Karpas-422 (cell line): ENCODE measurements around the gene PLXNB2. TPM values are rescaled to one million over a fixed set of nuclear protein-coding genes. Genes with fewer than 3 reads are reported as not detected.

Experiments used
- DNase-seq: peaks from one replicate; pipeline ENCODE4 v3.0.0-alpha.2; 2015
- H2AFZ ChIP-seq: fragments of 200-600 bp; sonication (generic); 2 replicates; pipeline ENCODE4 v1.6.1; 2014; ENCODE audit warnings: antibody characterized with exemption, low read length, mixed read lengths
- H3K27ac ChIP-seq: fragments of 200-600 bp; sonication (generic); 2 replicates; pipeline ENCODE4 v1.5.1; 2014; ENCODE audit warnings: mild to moderate bottlenecking, low read length, moderate library complexity
- H3K27me3 ChIP-seq: fragments of 200-600 bp; sonication (generic); 2 replicates; pipeline ENCODE4 v1.6.1; 2014; ENCODE audit warnings: low read length, mixed read lengths
- H3K36me3 ChIP-seq: fragments of 200-600 bp; sonication (generic); 2 replicates; pipeline ENCODE4 v1.6.1; 2014; ENCODE audit warnings: low read length, mixed read lengths; ENCODE audit not compliant: insufficient read depth
- H3K4me1 ChIP-seq: fragments of 200-600 bp; sonication (generic); 2 replicates; pipeline ENCODE4 v1.6.1; 2014; ENCODE audit warnings: mild to moderate bottlenecking, low read length, mixed read lengths
- H3K4me2 ChIP-seq: fragments of 200-600 bp; sonication (generic); 2 replicates; pipeline ENCODE4 v1.6.1; 2014; ENCODE audit warnings: low read length, low read depth, mild to moderate bottlenecking; ENCODE audit not compliant: poor library complexity, severe bottlenecking
- H3K4me3 ChIP-seq: fragments of 200-600 bp; sonication (generic); 2 replicates; pipeline ENCODE4 v1.5.1; 2014; ENCODE audit warnings: mild to moderate bottlenecking, antibody characterized with exemption, low read length, mixed read lengths
- H3K79me2 ChIP-seq: fragments of 200-600 bp; sonication (generic); 2 replicates; pipeline ENCODE4 v1.6.1; 2014; ENCODE audit warnings: mild to moderate bottlenecking, low read length, mixed read lengths
- H3K9ac ChIP-seq: fragments of 200-600 bp; sonication (generic); 2 replicates; pipeline ENCODE4 v1.6.0; 2014; ENCODE audit warnings: low read length
- H3K9me2 ChIP-seq: fragments of 200-600 bp; sonication (generic), shearing (Covaris generic); replicated peaks from 2 replicates; pipeline ENCODE4 v1.6.0; 2014; ENCODE audit warnings: mild to moderate bottlenecking, low read length, moderate library complexity; ENCODE audit not compliant: insufficient read depth
- H3K9me3 ChIP-seq: fragments of 300-700, 200-600 bp; sonication (generic); 2 replicates; pipeline ENCODE4 v1.6.1; 2014; ENCODE audit warnings: low read length, mixed read lengths
- H4K20me1 ChIP-seq: fragments of 200-600 bp; sonication (generic); 2 replicates; pipeline ENCODE4 v1.6.1; 2014; ENCODE audit warnings: mild to moderate bottlenecking, antibody characterized with exemption, low read length, low read depth; ENCODE audit not compliant: insufficient read depth
- total RNA-seq: library from RNA; depleted of rRNA; stranded (reverse); fragments of >200 nt; shearing (Covaris generic); gene quantifications from 2 replicates; pipeline ENCODE4 v1.2.3, GENCODE V29; 2014; ENCODE audit warnings: low replicate concordance

The PLXNB2 gene
- total RNA-seq, 1 experiment from 2014 or later, result 2.6 TPM

DNA sequence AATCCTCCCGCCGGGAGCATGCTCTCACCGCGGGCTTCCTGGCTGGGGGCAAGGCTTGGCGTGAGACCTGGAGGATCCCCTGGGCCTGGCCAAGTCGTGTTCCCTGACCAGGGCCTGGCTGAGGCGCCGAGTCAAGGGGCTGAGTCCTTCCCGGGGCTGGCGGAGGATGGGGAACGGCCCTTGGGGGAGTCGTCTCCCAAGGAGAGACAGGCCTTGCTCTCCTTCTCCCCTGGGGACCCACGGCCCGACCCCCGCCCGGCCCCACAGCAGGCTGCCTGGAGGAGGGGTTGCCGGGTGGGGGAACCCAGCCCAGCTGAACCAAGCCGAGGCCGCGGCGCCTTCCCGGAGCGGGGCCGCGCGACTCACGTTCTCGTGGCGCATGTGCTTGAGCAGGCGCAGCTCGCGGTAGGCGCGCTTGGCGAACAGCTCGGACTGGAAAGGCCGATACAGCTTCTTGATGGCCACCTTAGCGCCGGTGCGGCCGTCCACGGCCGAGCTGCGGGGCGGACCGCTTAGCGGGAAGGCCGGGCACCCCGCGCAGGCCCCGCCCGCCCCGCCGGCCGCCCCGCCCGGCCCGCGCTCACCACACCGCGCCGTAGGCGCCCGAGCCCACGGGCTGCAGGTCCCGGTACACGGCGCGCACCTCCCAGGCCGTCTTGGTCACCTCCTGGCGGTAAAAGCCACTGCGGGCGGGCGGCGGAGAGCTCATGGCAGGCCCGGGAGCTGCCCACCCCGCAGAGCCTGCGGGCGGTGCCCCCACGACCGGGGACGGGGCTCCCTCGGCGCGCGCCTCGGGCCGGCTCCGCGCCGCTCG is 46.4 kb downstream of the PLXNB2 start:
- peaks cover 24% of the 10 kb centered on the region for H3K4me1 ChIP-seq
- H3K79me2 ChIP-seq, result peaks cover 25% of the 10 kb centered on the region
- peak overlapping the region; percentile 98 for H3K9ac ChIP-seq
- no peaks in the 10 kb centered on the region for H3K9me3 ChIP-seq
- H3K27ac ChIP-seq, result peak overlapping the region; percentile 79
- H3K9me2 ChIP-seq, result no peaks in the 10 kb centered on the region
- peak; percentile 84 for DNase-seq
- no peak overlapping the region for H2AFZ ChIP-seq
- peak overlapping the region; percentile 97 for H3K4me3 ChIP-seq
- no peaks in the 10 kb centered on the region for H3K27me3 ChIP-seq
- H3K36me3 ChIP-seq, result no peaks in the 10 kb centered on the region; the same call in 1 of the 2 replicates
- peak overlapping the region; percentile 99 for H3K4me2 ChIP-seq
- H4K20me1 ChIP-seq, result no peaks in the 10 kb centered on the region

DNA sequence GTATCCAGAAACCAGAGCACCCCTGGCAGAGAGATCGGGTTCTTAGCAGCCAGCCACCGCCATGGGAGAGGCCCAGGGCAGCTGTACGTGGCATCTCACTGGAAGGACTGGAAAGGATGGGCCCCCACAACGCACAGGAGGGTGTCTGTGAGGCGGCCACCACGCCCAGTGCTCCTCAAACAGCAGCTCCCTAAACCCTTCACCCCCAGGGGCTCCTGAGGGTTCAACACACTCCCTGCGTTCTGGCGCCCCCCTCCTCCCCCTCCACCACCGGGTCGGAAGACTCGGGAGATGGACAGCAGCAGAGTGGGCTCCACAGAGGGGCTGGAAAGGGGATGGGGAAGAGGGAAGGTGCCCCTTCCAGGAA is 47.0 kb downstream of the PLXNB2 start:
- Histone ChIP-seq H3K9me3 (no peaks in the 10 kb centered on the region), H3K27ac (peak overlapping the region; percentile 79), H3K4me1 (peaks cover 24% of the 10 kb centered on the region), H3K9ac (peak overlapping the region; percentile 98), H3K27me3 (no peaks in the 10 kb centered on the region), H3K79me2 (peaks cover 25% of the 10 kb centered on the region), H2AFZ (no peak overlapping the region), H4K20me1 (no peaks in the 10 kb centered on the region), H3K4me3 (peak overlapping the region; percentile 97), H3K9me2 (no peaks in the 10 kb centered on the region), H3K4me2 (peak overlapping the region; percentile 99), H3K36me3 (no peaks in the 10 kb centered on the region; the same call in 1 of the 2 replicates)
- peak; percentile 57 for DNase-seq

DNA sequence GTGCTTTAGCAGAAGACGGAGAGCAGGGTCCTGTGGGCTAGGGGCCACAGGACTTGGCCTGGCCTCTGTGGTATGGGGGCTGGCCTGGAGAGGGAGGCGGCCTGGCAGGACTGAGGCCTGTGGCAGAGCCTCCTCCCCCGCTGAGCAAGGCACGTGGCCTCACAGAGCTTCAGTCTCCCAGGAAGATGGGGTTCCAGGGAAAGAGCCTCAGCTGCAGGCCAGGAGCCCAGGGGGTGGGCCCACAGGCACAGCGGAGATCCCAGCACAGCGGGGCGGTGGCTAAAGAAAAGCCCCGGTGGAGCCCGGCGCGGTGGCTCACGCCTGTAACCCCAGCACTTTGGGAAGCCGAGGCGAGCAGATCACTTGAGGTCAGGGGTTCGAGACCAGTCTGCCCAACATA is 48.1 kb downstream of the PLXNB2 start:
- DNase-seq, result no peak

DNA sequence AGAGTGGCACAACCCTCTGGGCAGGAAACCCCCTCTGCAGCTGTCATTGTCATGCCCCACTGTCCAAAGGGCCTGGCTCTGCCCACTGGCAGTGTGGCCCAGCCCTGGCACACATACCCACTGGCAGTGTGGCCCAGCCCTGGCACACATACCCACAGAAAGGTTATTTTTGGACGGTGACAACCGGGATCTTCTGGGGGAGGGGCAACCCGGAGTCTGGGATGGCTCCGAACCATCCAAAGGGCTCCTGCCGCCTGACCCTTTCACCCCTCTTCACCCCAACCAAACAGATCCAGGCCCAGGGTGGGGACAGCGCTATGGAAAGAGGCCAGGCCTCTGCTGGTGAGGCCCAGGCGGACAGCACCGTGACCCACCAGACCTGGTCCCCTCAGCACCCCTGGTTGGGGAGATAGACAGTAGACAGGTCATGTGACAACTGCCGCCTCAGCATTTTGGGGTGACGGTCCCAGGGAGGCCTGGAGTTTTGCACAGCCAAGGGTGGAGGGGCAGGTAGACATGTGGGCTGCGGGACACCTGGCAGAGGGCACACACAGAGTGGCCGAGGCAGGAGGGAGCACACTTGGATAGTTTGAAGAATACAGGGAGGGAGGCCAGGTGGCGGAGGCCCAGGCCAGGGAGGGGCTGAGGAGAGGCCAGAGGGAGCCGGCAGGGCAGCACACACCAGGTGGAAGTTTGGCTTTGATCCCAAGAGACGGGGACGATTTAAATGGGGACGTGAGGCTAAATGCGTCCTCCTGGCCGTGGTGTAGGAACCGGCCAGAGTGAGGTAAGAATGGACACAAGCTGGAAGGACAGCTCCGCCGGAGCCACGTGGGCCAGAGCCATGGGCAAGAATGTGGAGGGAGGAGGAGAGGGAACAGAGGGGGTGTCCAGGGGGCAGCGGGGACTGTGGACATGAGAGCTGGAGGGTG is 48.8 kb downstream of the PLXNB2 start:
- no peak for DNase-seq
- no peaks in the 10 kb centered on the region; the same call in 1 of the 2 replicates for H3K36me3 ChIP-seq
- H3K9ac ChIP-seq, result no peak overlapping the region
- H2AFZ ChIP-seq, result no peak overlapping the region
- H3K9me3 ChIP-seq, result no peaks in the 10 kb centered on the region
- H3K27me3 ChIP-seq, result no peaks in the 10 kb centered on the region
- no peak overlapping the region for H3K4me2 ChIP-seq
- no peak overlapping the region for H3K27ac ChIP-seq
- no peaks in the 10 kb centered on the region for H3K9me2 ChIP-seq
- H4K20me1 ChIP-seq, result peaks cover 5% of the 10 kb centered on the region; the same call in 1 of the 2 replicates
- no peak overlapping the region for H3K4me3 ChIP-seq
- H3K79me2 ChIP-seq, result peaks cover 25% of the 10 kb centered on the region
- peaks cover 23% of the 10 kb centered on the region for H3K4me1 ChIP-seq

More for the DNA sequence above, 48.1 kb downstream of the PLXNB2 start:
- Histone ChIP-seq H2AFZ (no peak overlapping the region), H3K4me1 (peaks cover 24% of the 10 kb centered on the region), H4K20me1 (no peaks in the 10 kb centered on the region), H3K4me3 (no peak overlapping the region), H3K4me2 (no peak overlapping the region), H3K9ac (no peak overlapping the region), H3K9me2 (no peaks in the 10 kb centered on the region), H3K27me3 (no peaks in the 10 kb centered on the region), H3K36me3 (no peaks in the 10 kb centered on the region; the same call in 1 of the 2 replicates), H3K79me2 (peaks cover 25% of the 10 kb centered on the region), H3K27ac (no peak overlapping the region), H3K9me3 (no peaks in the 10 kb centered on the region)

DNA sequence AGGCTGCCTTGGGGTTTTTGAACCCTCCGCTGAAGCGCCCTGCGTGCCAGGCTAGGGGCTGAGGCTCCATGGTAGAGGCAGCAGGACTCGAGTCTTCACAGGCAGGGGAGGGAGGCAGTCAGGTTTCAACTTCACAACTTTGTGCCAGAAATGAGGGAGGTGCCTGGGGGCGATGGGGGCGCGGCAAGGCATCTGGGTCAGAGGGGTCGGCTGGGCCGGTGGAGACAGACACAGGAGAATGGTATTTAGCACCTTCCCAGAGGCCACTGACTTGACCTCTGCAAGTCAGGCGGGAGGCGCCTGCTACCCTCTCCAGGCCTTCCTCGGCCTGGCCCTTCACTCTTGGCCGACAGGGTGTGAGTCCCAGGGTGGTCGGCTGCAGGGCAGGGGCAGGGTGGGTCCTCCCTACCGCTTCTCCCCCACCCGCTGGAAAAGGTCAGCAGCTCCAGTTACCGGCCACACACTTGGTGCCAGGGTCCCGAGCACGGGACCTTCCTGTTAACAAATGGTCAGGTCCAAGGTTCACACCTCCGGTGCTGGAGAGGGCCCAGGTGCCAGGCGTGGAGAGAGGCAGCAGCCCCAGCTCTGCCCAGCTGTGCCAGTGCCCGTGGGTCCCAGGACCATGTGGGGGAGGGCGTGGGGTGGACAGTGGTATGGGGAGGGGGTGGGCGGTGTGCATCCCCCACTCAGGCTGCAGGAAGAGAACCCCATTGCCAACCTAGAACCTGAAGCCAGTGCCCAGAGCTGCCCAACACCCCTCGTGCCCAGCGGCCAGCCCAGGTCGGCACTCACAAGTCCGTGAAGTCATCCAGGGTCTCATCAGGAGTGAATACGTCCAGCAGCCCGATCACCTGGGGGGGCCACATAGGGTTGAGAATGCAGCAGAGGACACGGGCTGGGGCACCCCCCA is 49.7 kb downstream of the PLXNB2 start:
- H3K36me3 ChIP-seq, result no peaks in the 10 kb centered on the region; the same call in 1 of the 2 replicates
- no peaks in the 10 kb centered on the region for H3K27me3 ChIP-seq
- no peak for DNase-seq
- no peak overlapping the region for H3K9ac ChIP-seq
- H3K4me1 ChIP-seq, result peaks cover 14% of the 10 kb centered on the region
- H3K9me3 ChIP-seq, result no peaks in the 10 kb centered on the region
- H3K79me2 ChIP-seq, result peaks cover 25% of the 10 kb centered on the region
- H3K9me2 ChIP-seq, result no peaks in the 10 kb centered on the region
- peaks cover 6% of the 10 kb centered on the region; the same call in 1 of the 2 replicates for H4K20me1 ChIP-seq
- H2AFZ ChIP-seq, result no peak overlapping the region
- H3K4me3 ChIP-seq, result no peak overlapping the region
- no peak overlapping the region for H3K4me2 ChIP-seq
- H3K27ac ChIP-seq, result no peak overlapping the region

DNA sequence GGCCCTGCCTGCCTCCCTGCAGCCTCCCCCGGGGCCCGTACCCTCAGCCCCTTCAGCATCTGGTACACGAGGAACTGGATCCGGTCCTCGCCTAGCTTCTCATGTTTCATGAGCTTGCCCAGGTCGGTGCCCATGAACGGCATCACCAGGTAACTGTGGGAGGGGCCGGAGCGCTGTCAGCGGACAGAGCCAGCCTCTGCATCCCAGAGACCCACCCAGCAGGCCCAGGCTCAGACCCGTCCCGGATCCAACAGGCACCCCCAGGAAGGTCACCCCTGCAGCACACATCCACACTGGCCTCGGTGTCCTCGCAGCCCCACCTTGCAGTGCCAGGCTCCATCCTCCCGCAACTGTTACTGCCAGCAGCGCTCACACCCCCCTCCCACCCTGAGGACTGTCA is 50.4 kb downstream of the PLXNB2 start:
- Histone ChIP-seq H3K79me2 (peaks cover 25% of the 10 kb centered on the region), H2AFZ (no peak overlapping the region), H3K4me2 (no peak overlapping the region), H3K9ac (no peak overlapping the region), H3K27me3 (no peaks in the 10 kb centered on the region), H3K9me3 (no peaks in the 10 kb centered on the region), H3K4me1 (peaks cover 11% of the 10 kb centered on the region), H4K20me1 (peaks cover 6% of the 10 kb centered on the region; the same call in 1 of the 2 replicates), H3K4me3 (no peak overlapping the region), H3K9me2 (no peaks in the 10 kb centered on the region), H3K27ac (no peak overlapping the region), H3K36me3 (no peaks in the 10 kb centered on the region; the same call in 1 of the 2 replicates)
- DNase-seq, result no peak

DNA sequence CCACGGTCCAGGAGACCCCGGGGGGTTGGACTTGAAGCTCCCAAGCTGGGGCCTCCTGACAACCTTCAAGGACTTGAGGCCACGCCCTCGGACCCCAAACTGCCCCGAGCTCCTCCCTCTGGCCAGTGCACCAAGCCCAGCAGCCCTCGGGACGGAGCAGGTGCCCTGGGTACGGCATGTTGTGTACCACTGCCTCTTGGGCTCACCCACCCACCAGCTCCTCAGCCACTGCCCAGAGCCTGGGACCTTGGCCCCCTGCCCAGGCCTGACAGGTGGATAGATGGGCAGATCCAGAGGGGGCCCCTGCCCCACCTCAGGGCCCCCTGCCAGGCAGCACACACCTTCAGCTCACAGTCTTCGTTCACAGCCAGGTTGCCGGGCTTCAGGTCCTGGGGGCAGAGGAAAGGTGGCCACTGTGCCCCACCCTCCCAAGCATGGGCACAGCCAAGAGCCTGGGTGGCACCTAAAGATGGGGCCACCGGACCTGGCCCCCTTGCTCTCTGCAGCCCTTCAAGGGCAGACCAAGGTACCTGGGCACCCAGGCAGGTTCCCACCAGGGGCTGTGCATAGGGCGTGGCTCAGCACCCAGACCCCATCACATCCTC is 51.1 kb downstream of the PLXNB2 start:
- no peak overlapping the region for H3K27ac ChIP-seq
- H3K4me1 ChIP-seq, result peaks cover 15% of the 10 kb centered on the region
- H3K9ac ChIP-seq, result no peak overlapping the region
- H3K36me3 ChIP-seq, result no peaks in the 10 kb centered on the region; the same call in 1 of the 2 replicates
- H3K4me3 ChIP-seq, result no peak overlapping the region
- no peaks in the 10 kb centered on the region for H3K27me3 ChIP-seq
- no peak overlapping the region for H2AFZ ChIP-seq
- no peaks in the 10 kb centered on the region for H3K9me3 ChIP-seq
- no peak overlapping the region for H3K4me2 ChIP-seq
- no peak for DNase-seq
- no peaks in the 10 kb centered on the region for H3K9me2 ChIP-seq
- peaks cover 25% of the 10 kb centered on the region for H3K79me2 ChIP-seq
- H4K20me1 ChIP-seq, result peaks cover 6% of the 10 kb centered on the region; the same call in 1 of the 2 replicates
